ENCODE data around the gene BPIFB2.

The BPIFB2 gene

GRCh38 chr20:33069673-33070072 is 62.2 kb downstream of the BPIFB2 start:
- no peaks in the 10 kb centered on the region for H3K36me3 Mint-ChIP-seq
- H3K9me3 Mint-ChIP-seq = no peaks in the 10 kb centered on the region
- no peak overlapping the region for H3K4me3 Mint-ChIP-seq
- H3K27me3 Mint-ChIP-seq = no peaks in the 10 kb centered on the region
- H3K27ac Mint-ChIP-seq = no peak overlapping the region
- peaks cover 30% of the 10 kb centered on the region for H3K4me1 Mint-ChIP-seq

- H3K36me3 Mint-ChIP-seq = no peaks in the 10 kb centered on the region
- H3K27ac Mint-ChIP-seq = no peak overlapping the region
- no peak overlapping the region for H3K4me3 Mint-ChIP-seq
- no peaks in the 10 kb centered on the region for H3K27me3 Mint-ChIP-seq
- H3K4me1 Mint-ChIP-seq = peaks cover 27% of the 10 kb centered on the region
- H3K9me3 Mint-ChIP-seq = no peaks in the 10 kb centered on the region
Measured at GRCh38 chr20:33070111-33071053, 62.9 kb downstream of the BPIFB2 start.

GRCh38 chr20:33071198-33071597 is 63.7 kb downstream of the BPIFB2 start:
- Mint-ChIP-seq H3K36me3 (no peaks in the 10 kb centered on the region), H3K4me1 (peaks cover 27% of the 10 kb centered on the region), H3K9me3 (no peaks in the 10 kb centered on the region), H3K4me3 (no peak overlapping the region), H3K27ac (no peak overlapping the region), H3K27me3 (no peaks in the 10 kb centered on the region)

GRCh38 chr20:33072362-33072761 is 64.9 kb downstream of the BPIFB2 start:
- peaks cover 25% of the 10 kb centered on the region for H3K4me1 Mint-ChIP-seq
- no peaks in the 10 kb centered on the region for H3K36me3 Mint-ChIP-seq
- H3K9me3 Mint-ChIP-seq = no peaks in the 10 kb centered on the region
- no peak overlapping the region for H3K4me3 Mint-ChIP-seq
- H3K27me3 Mint-ChIP-seq = no peaks in the 10 kb centered on the region
- H3K27ac Mint-ChIP-seq = no peak overlapping the region

GRCh38 chr20:33072813-33073212 is 65.3 kb downstream of the BPIFB2 start:
- no peak overlapping the region for H3K27ac Mint-ChIP-seq
- H3K4me3 Mint-ChIP-seq = no peak overlapping the region
- no peaks in the 10 kb centered on the region for H3K27me3 Mint-ChIP-seq
- no peaks in the 10 kb centered on the region for H3K9me3 Mint-ChIP-seq
- H3K4me1 Mint-ChIP-seq = peaks cover 24% of the 10 kb centered on the region
- H3K36me3 Mint-ChIP-seq = no peaks in the 10 kb centered on the region
